H1 (cell line): Measurements from ENCODE around the gene MYOM3. TPM values are rescaled to one million over a fixed set of nuclear protein-coding genes. Genes with fewer than 3 reads are reported as not detected.

Source experiments
- CTCF ChIA-PET: fragments of 300-600 bp; sonication (Branson Sonifier 250); formaldehyde crosslinking; loops from one replicate; lab custom pipeline; 2021; ENCODE audit not compliant: partially characterized antibody; lab: Charles Lee
- POLR2A ChIA-PET: fragments of 300-600 bp; sonication (Branson Sonifier 250); formaldehyde crosslinking; loops from one replicate; lab custom pipeline; 2021; ENCODE audit warnings: inconsistent platforms; ENCODE audit not compliant: partially characterized antibody; lab: Charles Lee
- DNase-seq, 2 experiments: peaks; one replicate each; pipeline versions ENCODE4 v3.0.0 to v3.0.0-alpha.2; 2010 to 2022; ENCODE audit warnings: low spot score in 2 of 2, low read depth in 1 of 2, mixed read lengths in 1 of 2
- FAIRE-seq: peaks from 2 replicates; lab custom pipeline; 2011; peaks lifted over from hg19 to GRCh38; lab: Jason Lieb, UNC
- H2AFZ ChIP-seq: 2 replicates; pipeline ENCODE4 v1.8.1; 2012; ENCODE audit warnings: low read length, inconsistent platforms
- H2AK5ac ChIP-seq: 2 replicates; pipeline ENCODE4 v1.6.1; 2013; ENCODE audit warnings: low read depth, low read length
- H2BK120ac ChIP-seq: replicated peaks from 2 replicates; pipeline ENCODE3; 2013; ENCODE audit warnings: low read depth, low read length, inconsistent platforms
- H2BK12ac ChIP-seq: 2 replicates; pipeline ENCODE4 v1.6.1; 2013; ENCODE audit warnings: low read depth, low read length
- H2BK15ac ChIP-seq: 2 replicates; pipeline ENCODE4 v1.6.1; 2013; ENCODE audit warnings: low read length
- H2BK20ac ChIP-seq: 2 replicates; pipeline ENCODE4 v1.6.1; 2013; ENCODE audit warnings: low read length
- H2BK5ac ChIP-seq: 2 replicates; pipeline ENCODE4 v1.6.1; 2013; ENCODE audit warnings: low read depth, low read length
- H3K14ac ChIP-seq: 2 replicates; pipeline ENCODE4 v1.6.1; 2013; ENCODE audit warnings: inconsistent platforms; ENCODE audit not compliant: insufficient read length
- H3K18ac ChIP-seq: 2 replicates; pipeline ENCODE4 v1.6.1; 2013; ENCODE audit warnings: low read length; ENCODE audit errors: extremely low read depth
- H3K23ac ChIP-seq: 2 replicates; pipeline ENCODE4 v1.6.1; 2013; ENCODE audit warnings: inconsistent platforms; ENCODE audit not compliant: insufficient read length
- H3K23me2 ChIP-seq: 2 replicates; pipeline ENCODE4 v1.6.1; 2013; ENCODE audit warnings: low read depth, low read length
- H3K27ac ChIP-seq: 2 replicates; pipeline ENCODE4 v1.6.1; 2011; ENCODE audit warnings: low read depth, low read length, inconsistent platforms
- H3K27me3 ChIP-seq, 4 experiments: replicated peaks in 1 of 4; 1 replicate in 1 of 4; 2 replicates in 3 of 4; pipeline versions ENCODE4 v1.6.1 to v1.8.1; 2011 to 2013; ENCODE audit warnings: low read length in 3 of 4, mild to moderate bottlenecking in 3 of 4, inconsistent platforms in 2 of 4, mixed read lengths in 2 of 4, moderate library complexity in 1 of 4; ENCODE audit not compliant: control insufficient read depth in 3 of 4, insufficient read depth in 3 of 4; ENCODE audit errors: extremely low read depth in 1 of 4
- H3K36me3 ChIP-seq, 4 experiments: 2 replicates each; pipeline versions ENCODE4 v1.6.1 to v1.8.1; 2011 to 2013; ENCODE audit warnings: mild to moderate bottlenecking in 4 of 4, low read length in 3 of 4, moderate library complexity in 2 of 4, control low read depth in 1 of 4, inconsistent platforms in 1 of 4; ENCODE audit not compliant: insufficient read depth in 4 of 4, control insufficient read depth in 2 of 4
- H3K4ac ChIP-seq: replicated peaks from 2 replicates; pipeline ENCODE3; 2013; ENCODE audit warnings: low read length, low read depth, mixed read lengths, inconsistent platforms; ENCODE audit not compliant: insufficient read length
- H3K4me1 ChIP-seq, 4 experiments: replicated peaks in 1 of 4; 1 replicate in 1 of 4; 2 replicates in 3 of 4; pipeline versions ENCODE4 v1.6.1 to v1.8.1; 2011 to 2013; ENCODE audit warnings: low read length in 3 of 4, inconsistent platforms in 2 of 4, mixed read lengths in 1 of 4; ENCODE audit not compliant: insufficient read depth in 4 of 4, control insufficient read depth in 3 of 4
- H3K4me2 ChIP-seq, 2 experiments: 2 replicates each; pipeline versions ENCODE4 v1.6.1 to v1.8.1; 2011 to 2013; ENCODE audit warnings: low read depth in 2 of 2, low read length in 2 of 2, control low read depth in 1 of 2, inconsistent platforms in 1 of 2, mild to moderate bottlenecking in 1 of 2; ENCODE audit not compliant: insufficient read depth in 1 of 2
- H3K4me3 ChIP-seq, 4 experiments: fragments of 200-600, 300-600 bp in 1 of 4; sonication (generic), shearing (Covaris generic), sonication (Bioruptor Twin) in 1 of 4; 2 replicates each; pipeline versions ENCODE4 v1.5.1 to v1.8.1; 2011 to 2016; ENCODE audit warnings: low read length in 4 of 4, low read depth in 3 of 4, control low read depth in 2 of 4, inconsistent platforms in 2 of 4, mild to moderate bottlenecking in 2 of 4, mixed read lengths in 1 of 4, moderate library complexity in 1 of 4; ENCODE audit not compliant: insufficient read depth in 2 of 4; ENCODE audit errors: extremely low read depth in 1 of 4
- H3K56ac ChIP-seq: replicated peaks from 2 replicates; pipeline ENCODE3; 2013; ENCODE audit warnings: low read depth, mild to moderate bottlenecking, mixed read lengths, low read length, inconsistent platforms; ENCODE audit not compliant: insufficient read length
- H3K79me1 ChIP-seq: 2 replicates; pipeline ENCODE4 v1.6.1; 2013; ENCODE audit warnings: low read depth, low read length, control low read depth
- H3K79me2 ChIP-seq, 2 experiments: 2 replicates each; pipeline versions ENCODE4 v1.6.1 to v1.8.1; 2012 to 2013; ENCODE audit warnings: low read length in 2 of 2, mild to moderate bottlenecking in 2 of 2, inconsistent platforms in 1 of 2; ENCODE audit not compliant: insufficient read depth in 2 of 2, control insufficient read depth in 1 of 2
- H3K9ac ChIP-seq, 4 experiments: replicated peaks in 1 of 4; 1 replicate in 1 of 4; 2 replicates in 3 of 4; pipeline versions ENCODE4 v1.6.1 to v1.8.1; 2011 to 2013; ENCODE audit warnings: low read depth in 3 of 4, low read length in 3 of 4, control low read depth in 2 of 4, mild to moderate bottlenecking in 2 of 4, moderate library complexity in 2 of 4, inconsistent platforms in 1 of 4; ENCODE audit errors: extremely low read depth in 1 of 4
- H3K9me3 ChIP-seq, 2 experiments: 2 replicates each; pipeline versions ENCODE4 v1.6.1 to v1.8.1; 2012 to 2013; ENCODE audit warnings: mild to moderate bottlenecking in 2 of 2, moderate library complexity in 2 of 2, control low read depth in 1 of 2, inconsistent platforms in 1 of 2, low read depth in 1 of 2, low read length in 1 of 2, mixed read lengths in 1 of 2; ENCODE audit not compliant: insufficient read depth in 2 of 2
- H4K20me1 ChIP-seq, 2 experiments: replicated peaks in 1 of 2; 2 replicates each; pipeline versions ENCODE3 to v1.8.1; 2011 to 2013; ENCODE audit warnings: inconsistent platforms in 2 of 2, low read length in 2 of 2, mild to moderate bottlenecking in 1 of 2; ENCODE audit not compliant: insufficient read depth in 2 of 2, control insufficient read depth in 1 of 2
- H4K5ac ChIP-seq: 2 replicates; pipeline ENCODE4 v1.6.1; 2013; ENCODE audit warnings: low read length, low read depth, mixed read lengths, inconsistent platforms; ENCODE audit not compliant: insufficient read length
- H4K8ac ChIP-seq: 2 replicates; pipeline ENCODE4 v1.8.0; 2013; ENCODE audit warnings: mild to moderate bottlenecking, moderate library complexity, low read length, inconsistent platforms; ENCODE audit not compliant: insufficient read depth; ENCODE audit errors: extremely low read depth
- H4K91ac ChIP-seq: replicated peaks from 2 replicates; pipeline ENCODE3; 2013; ENCODE audit warnings: low read length, mixed read lengths, inconsistent platforms; ENCODE audit not compliant: insufficient read length
- CREB1 ChIP-seq: IDR thresholded peaks from 2 replicates; pipeline ENCODE4 v1.6.1; 2012; ENCODE audit warnings: inconsistent platforms
- WGBS, 2 experiments: shearing (Covaris generic) in 1 of 2; methylation state at CpG; one replicate each; pipeline versions ENCODE4 v1.1.6 to v1.1.7; 2013 to 2015; ENCODE audit warnings: low lambda C conversion rate in 2 of 2, mixed read lengths in 2 of 2, inconsistent platforms in 1 of 2, low coverage in 1 of 2, missing lambda C conversion rate in 1 of 2; ENCODE audit not compliant: insufficient replicate concordance in 2 of 2, insufficient coverage in 1 of 2, insufficient read length in 1 of 2; ENCODE audit errors: extremely low coverage in 1 of 2, missing lambda C conversion rate in 1 of 2; 5-methylcytosine and 5-hydroxymethylcytosine counted together
- polyA plus RNA-seq, 7 experiments: library from polyadenylated mRNA; depleted of rRNA in 3 of 7; stranded (reverse) in 5 of 7; unstranded in 2 of 7; fragments of >200 nt in 5 of 7; fragments of 200-250 nt in 2 of 7; gene quantifications; 1 replicate in 5 of 7; 2 replicates in 1 of 7; 4 replicates in 1 of 7; pipeline versions ENCODE4 v1.2.1 to v1.2.3, GENCODE V29; 2011 to 2013; ENCODE audit warnings: missing spikeins in 2 of 7, mixed read lengths in 2 of 7
- total RNA-seq: library from RNA; stranded (reverse); fragmentation: NEBNext Ultra II Directional; extraction: Animal tissue kit (Norgen Biotek cat#: 25700); gene quantifications from 2 replicates; pipeline ENCODE4 v1.2.1, GENCODE V29; 2021
- TF ChIP-seq, protein P1 (sequence below): IDR thresholded peaks from 2 replicates; pipeline ENCODE4 v1.6.1; 2012; ENCODE audit warnings: inconsistent platforms

The MYOM3 gene
- total and polyA plus RNA-seq, 2 of the 8 experiments (the other 6 are each of a cell fraction or from before 2014, with no cell fraction given), result 0.08 to 0.09 TPM

DNA sequence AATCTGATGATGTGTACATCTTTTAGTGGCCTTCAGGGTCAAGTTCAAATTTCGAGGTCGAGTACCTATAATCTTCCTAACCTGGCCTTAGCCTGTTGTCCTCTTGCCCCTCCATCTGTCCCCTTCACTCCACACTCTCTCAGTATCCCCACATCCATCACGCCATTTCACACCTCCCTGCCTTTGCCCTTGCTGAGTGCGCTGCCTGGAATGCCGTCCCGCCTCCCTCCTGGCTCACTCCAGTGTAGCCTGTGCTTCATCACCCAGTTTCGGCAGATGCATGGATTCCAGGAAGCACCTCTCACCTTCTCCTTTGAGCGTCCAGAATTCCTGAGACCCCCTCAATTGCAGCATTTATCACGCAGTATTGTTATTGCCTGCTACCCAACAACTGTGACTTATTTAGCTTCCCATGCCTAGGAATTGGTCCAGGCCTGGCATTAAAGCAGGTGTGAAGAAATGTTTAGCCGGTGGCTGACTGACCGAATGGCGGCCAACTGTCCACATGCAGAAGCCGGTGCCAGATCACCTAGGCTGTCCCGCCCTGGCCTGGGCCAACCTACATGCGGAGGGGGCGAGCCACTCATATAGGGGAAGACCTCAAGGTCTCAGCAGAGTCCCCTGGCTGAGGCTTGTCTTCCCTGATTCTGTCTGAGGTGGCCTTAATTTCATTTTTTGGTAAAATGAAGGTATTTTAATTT is 34.5 kb downstream of the MYOM3 start:
- Histone ChIP-seq H3K36me3 (no peaks in the 10 kb centered on the region), H3K9me3 (no peaks in the 10 kb centered on the region), H3K4ac (no peak overlapping the region), H3K14ac (no peak overlapping the region), H3K79me2 (no peaks in the 10 kb centered on the region), H2BK12ac (no peak overlapping the region; the same call in 1 of the 2 replicates), H2AK5ac (no peak overlapping the region), H3K4me3 (no peak overlapping the region), H2AFZ (no peak overlapping the region), H3K23me2 (no peaks in the 10 kb centered on the region), H3K23ac (no peak overlapping the region), H3K56ac (no peak overlapping the region), H2BK120ac (no peak overlapping the region), H4K91ac (no peak overlapping the region), H4K5ac (no peak overlapping the region), H3K4me2 (no peak overlapping the region), H3K27me3 (no peaks in the 10 kb centered on the region), H3K18ac (no peak overlapping the region), H4K8ac (no peak overlapping the region), H3K4me1 (peaks cover 0 to 2% (median 0%) of the 10 kb centered on the region in 4 experiments; a peak in 1 of 7 replicates), H2BK5ac (no peak overlapping the region), H3K9ac (no peak overlapping the region), H3K79me1 (no peaks in the 10 kb centered on the region), H2BK15ac (no peak overlapping the region), H4K20me1 (no peaks in the 10 kb centered on the region), H3K27ac (no peak overlapping the region), H2BK20ac (no peak overlapping the region)
- WGBS, 2 experiments, result 88% methylated on average over 16 of the region's 16 CpGs; no CpG with 5 or more reads in 1 of the 2 experiments
- ChIA-PET POLR2A (interaction anchor here (1.7 kb wide), 1 partner anchor 11 kb away, joined by 3 read pairs; no protein-coding TSS in a partner anchor), CTCF (interaction anchor here (2.0 kb wide), 1 partner anchor 34 kb away, joined by 7 read pairs; the partner anchor contains the start of gene MYOM3)
- FAIRE-seq (no peak), DNase-seq (no peak)
- TF ChIP-seq, protein P1, sequence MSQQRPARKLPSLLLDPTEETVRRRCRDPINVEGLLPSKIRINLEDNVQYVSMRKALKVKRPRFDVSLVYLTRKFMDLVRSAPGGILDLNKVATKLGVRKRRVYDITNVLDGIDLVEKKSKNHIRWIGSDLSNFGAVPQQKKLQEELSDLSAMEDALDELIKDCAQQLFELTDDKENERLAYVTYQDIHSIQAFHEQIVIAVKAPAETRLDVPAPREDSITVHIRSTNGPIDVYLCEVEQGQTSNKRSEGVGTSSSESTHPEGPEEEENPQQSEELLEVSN, result peak; percentile 37; the same call in 1 of the 2 replicates
- no peak for TF ChIP-seq CREB1
